Endothelial cell (in vitro differentiated cells): ENCODE data around the gene ESR1. TPM values are rescaled to one million over a fixed set of nuclear protein-coding genes. Genes with fewer than 3 reads are reported as not detected.

Experiments used
- DNase-seq: peaks from one replicate; pipeline ENCODE4 v3.0.0; 2021; ENCODE audit warnings: low spot score
- H3K27ac Mint-ChIP-seq: one replicate; pipeline ENCODE4 v1.8.0; 2021; ENCODE audit warnings: mixed read lengths, inconsistent platforms; ENCODE audit not compliant: unreplicated experiment
- H3K27me3 Mint-ChIP-seq: one replicate; pipeline ENCODE4 v1.8.0; 2021; ENCODE audit warnings: mild to moderate bottlenecking, moderate library complexity, mixed read lengths, inconsistent platforms; ENCODE audit not compliant: unreplicated experiment
- H3K36me3 Mint-ChIP-seq: one replicate; pipeline ENCODE4 v1.8.0; 2021; ENCODE audit warnings: mild to moderate bottlenecking, low read depth, mixed read lengths, inconsistent platforms; ENCODE audit not compliant: unreplicated experiment
- H3K4me1 Mint-ChIP-seq: one replicate; pipeline ENCODE4 v1.8.0; 2021; ENCODE audit warnings: mild to moderate bottlenecking, mixed read lengths, inconsistent platforms; ENCODE audit not compliant: unreplicated experiment
- H3K4me3 Mint-ChIP-seq: one replicate; pipeline ENCODE4 v1.8.0; 2021; ENCODE audit warnings: mild to moderate bottlenecking, mixed read lengths, inconsistent platforms; ENCODE audit not compliant: unreplicated experiment
- H3K9me3 Mint-ChIP-seq: one replicate; pipeline ENCODE4 v1.8.0; 2021; ENCODE audit warnings: mixed read lengths, inconsistent platforms; ENCODE audit not compliant: unreplicated experiment
- CTCF ChIP-seq: fragments of 200-600 bp; sonication (generic); IDR thresholded peaks from one replicate; pipeline ENCODE4 v1.5.0; 2021; ENCODE audit warnings: antibody characterized with exemption; ENCODE audit not compliant: unreplicated experiment
- total RNA-seq: library from RNA; stranded (reverse); fragmentation: NEBNext Ultra II Directional; extraction: Animal tissue kit (Norgen Biotek cat#: 25700); gene quantifications from one replicate; pipeline ENCODE4 v1.2.1, GENCODE V29; 2021; ENCODE audit not compliant: unreplicated experiment

Gene ESR1
- total RNA-seq, 1 donor from 2014 or later: 0.05 TPM

- H3K27ac Mint-ChIP-seq: no peak overlapping the region
- peaks cover 12% of the 10 kb centered on the region for H3K27me3 Mint-ChIP-seq
- no peak for TF ChIP-seq CTCF
- H3K9me3 Mint-ChIP-seq: peaks cover 11% of the 10 kb centered on the region
- H3K36me3 Mint-ChIP-seq: no peaks in the 10 kb centered on the region
- H3K4me1 Mint-ChIP-seq: no peaks in the 10 kb centered on the region
- DNase-seq: no peak
- no peak overlapping the region for H3K4me3 Mint-ChIP-seq
Measured at GRCh38 chr6:152078804-152079203, 271.3 kb downstream of the ESR1 start.

- Mint-ChIP-seq H3K9me3 (no peaks in the 10 kb centered on the region), H3K27me3 (peaks cover 5% of the 10 kb centered on the region), H3K27ac (no peak overlapping the region), H3K4me3 (no peak overlapping the region), H3K36me3 (no peaks in the 10 kb centered on the region), H3K4me1 (no peaks in the 10 kb centered on the region)
- no peak for DNase-seq
- TF ChIP-seq CTCF: no peak
Measured at GRCh38 chr6:152085451-152085921, 278.0 kb downstream of the ESR1 start.

GRCh38 chr6:152086223-152086873, 278.9 kb downstream of the ESR1 start:
- DNase-seq: no peak
- Mint-ChIP-seq H3K9me3 (no peaks in the 10 kb centered on the region), H3K27me3 (peaks cover 5% of the 10 kb centered on the region), H3K27ac (no peak overlapping the region), H3K36me3 (no peaks in the 10 kb centered on the region), H3K4me3 (no peak overlapping the region), H3K4me1 (no peaks in the 10 kb centered on the region)
- TF ChIP-seq CTCF: no peak

- Mint-ChIP-seq H3K27ac (no peak overlapping the region), H3K4me1 (no peaks in the 10 kb centered on the region), H3K27me3 (peaks cover 5% of the 10 kb centered on the region), H3K9me3 (no peaks in the 10 kb centered on the region), H3K36me3 (no peaks in the 10 kb centered on the region), H3K4me3 (no peak overlapping the region)
- no peak for TF ChIP-seq CTCF
- no peak for DNase-seq
Measured at GRCh38 chr6:152087096-152087495, 279.6 kb downstream of the ESR1 start.

GRCh38 chr6:152087701-152088100, 280.2 kb downstream of the ESR1 start:
- Mint-ChIP-seq H3K4me1 (no peaks in the 10 kb centered on the region), H3K27me3 (peaks cover 6% of the 10 kb centered on the region), H3K36me3 (no peaks in the 10 kb centered on the region), H3K4me3 (no peak overlapping the region), H3K9me3 (no peaks in the 10 kb centered on the region), H3K27ac (no peak overlapping the region)
- no peak for TF ChIP-seq CTCF
- DNase-seq: no peak
